HG02938 (cell line): ENCODE results near the gene GOLGA5.
A peak's percentile ranks its signal among the peaks of the same experiment; 100 is the strongest.
"Not testable (repeated sequence)": the region's sequence is repeated elsewhere in the genome, so short reads cannot be mapped to it uniquely, and the experiment has no call there.

Experiments
- ATAC-seq: cut with Tn5 transposase; IDR thresholded peaks from one replicate; pipeline ENCODE4 v1.9.1; 2021; ENCODE audit warnings: mild to moderate bottlenecking, moderate library complexity; ENCODE audit not compliant: unreplicated experiment

Gene GOLGA5

DNA sequence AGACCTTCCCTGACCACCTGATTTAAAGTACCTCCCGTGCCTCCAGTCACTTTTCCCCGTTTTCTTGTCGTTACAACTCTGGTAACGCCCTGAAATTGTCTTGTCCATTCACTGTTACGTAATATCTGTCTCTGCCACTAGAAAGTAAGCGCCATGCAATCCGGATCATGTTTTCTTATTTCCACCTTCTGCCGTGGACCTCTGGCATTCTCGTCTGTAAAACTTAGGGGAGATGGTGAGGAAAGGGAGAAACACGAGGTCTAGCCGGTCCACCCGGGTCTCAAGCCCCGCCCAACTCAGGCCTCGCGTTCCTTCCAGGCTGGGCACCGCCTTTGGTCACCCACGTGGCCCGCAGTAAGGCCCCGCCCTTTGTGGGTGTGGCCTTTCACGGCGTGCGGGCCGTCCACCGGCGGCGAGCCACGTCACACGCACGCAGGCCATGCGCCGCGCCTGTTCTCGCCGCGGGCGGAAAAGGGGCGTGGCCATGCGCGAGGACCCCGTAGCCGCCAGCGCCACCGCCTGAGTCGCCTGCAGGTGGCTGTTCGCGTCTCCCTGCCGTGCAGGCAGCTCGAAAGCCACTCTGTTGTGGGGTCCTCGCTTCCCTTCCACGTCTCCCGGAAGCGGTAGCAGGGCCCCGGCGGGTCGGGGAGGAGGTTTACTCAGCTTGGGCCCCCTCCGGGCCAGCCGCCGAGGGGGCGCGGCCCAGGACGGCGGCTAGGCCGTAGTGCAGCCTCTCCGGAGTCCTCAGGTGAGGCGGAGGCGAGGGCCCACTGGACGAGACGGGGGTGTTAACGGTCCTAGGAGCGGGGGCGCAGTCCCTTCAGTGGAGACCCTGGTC lies at the start of gene GOLGA5:
TSS of gene GOLGA5 (plus strand) at position 597 of the 838 bp plus-strand sequence. CDS start 3,133 bp downstream, outside the sequence.
- peak; percentile 83 for ATAC-seq

DNA sequence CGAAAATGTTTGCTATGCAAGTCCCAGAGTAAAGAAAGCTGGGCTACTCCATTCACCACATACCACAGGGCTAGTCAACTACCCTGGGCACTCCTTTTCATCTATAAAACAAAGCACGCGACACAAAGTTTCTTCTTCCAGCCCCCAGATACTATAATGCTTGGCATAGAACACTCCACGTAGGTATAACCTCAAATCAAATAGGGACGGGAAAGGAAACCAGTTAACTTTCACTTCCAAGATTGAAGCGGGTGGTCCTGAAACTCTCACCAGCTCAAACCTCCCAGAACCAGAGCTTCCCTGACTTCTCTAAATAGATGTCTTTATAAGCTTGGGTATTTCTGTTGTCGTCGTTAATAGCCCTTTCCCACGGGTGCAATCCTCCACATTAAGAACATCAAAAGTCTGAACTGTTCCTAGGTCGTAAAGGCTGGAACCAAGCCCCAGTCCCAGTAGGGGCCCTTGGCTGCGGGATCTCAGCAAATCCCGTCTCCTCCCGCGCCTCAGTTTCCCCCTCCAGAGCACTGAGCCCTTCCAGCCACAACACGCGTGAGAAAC lies 46.3 kb upstream of the GOLGA5 start:
- ATAC-seq, result no peak

DNA sequence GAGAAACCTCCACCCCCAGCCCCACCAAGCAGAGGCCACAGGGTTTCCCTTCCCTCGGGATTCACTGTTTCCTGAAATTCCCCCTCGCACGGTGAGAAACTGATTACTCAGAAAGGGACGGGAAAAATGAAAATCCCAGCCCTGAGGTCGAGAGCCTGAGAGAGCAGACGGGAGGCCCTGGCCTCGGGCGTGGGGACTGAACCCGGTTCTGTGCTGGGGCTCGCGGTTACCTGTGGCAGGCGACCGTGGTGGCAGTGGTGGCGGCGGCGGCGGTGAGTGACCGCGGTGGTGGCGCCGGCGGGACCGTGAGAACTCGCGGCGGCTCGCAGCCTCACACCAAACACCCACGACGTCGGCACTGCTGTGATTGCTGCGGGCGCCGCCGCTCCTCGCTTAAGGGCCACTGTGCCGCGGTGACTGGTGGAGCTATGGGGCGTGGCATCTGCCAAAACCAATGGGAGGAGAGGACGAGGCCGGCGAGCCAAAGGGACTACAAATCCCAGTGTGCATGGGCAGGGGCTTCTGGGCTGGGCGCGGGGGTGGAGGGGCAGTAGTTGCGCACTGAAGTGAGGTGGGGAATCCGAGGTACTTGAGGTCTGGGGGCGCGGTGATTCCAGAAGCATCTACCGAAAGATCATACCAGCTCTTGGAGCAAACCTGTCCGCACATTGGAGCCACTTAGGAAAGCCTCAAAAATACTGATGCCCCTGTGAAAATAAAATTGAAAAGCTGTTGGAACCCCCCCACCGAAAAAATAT lies 45.7 kb upstream of the GOLGA5 start, which contains the start of gene LGMN:
TSS of gene LGMN (minus strand) at position 369 of the 758 bp plus-strand sequence. CDS start 15,841 bp downstream, outside the sequence.
- ATAC-seq, result peak; percentile 66

DNA sequence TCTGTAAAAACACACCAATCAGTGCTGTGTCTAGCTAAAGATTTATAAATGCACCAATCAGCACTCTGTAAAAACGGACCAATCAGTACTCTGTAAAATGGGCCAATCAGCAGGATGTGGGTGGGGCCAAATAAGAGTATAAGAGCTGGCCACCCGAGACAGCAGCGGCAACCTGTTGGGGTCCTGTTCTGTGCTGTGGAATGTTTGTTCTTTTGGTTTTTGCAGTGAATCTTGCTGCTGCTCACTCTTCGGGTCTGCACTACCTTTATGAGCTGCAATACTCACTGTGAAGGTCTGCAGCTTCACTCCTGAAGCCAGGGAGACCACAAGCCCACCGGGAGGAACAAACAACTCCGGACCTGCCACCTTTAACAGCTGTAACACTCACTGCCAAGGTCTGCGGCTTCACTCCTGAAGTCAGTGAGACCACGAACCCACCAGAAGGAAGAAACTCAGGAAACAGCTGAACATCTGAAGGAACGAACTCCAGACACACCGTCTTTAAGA lies 43.8 kb upstream of the GOLGA5 start:
- ATAC-seq, result not testable (repeated sequence)

- no peak for ATAC-seq
These were observed 43.1 kb upstream of the GOLGA5 start for GRCh38 chr14:92750994-92751400.

GRCh38 chr14:92751819-92752218 lies 42.3 kb upstream of the GOLGA5 start:
- no peak for ATAC-seq

GRCh38 chr14:92753250-92753649 lies 40.9 kb upstream of the GOLGA5 start:
- no peak for ATAC-seq

DNA sequence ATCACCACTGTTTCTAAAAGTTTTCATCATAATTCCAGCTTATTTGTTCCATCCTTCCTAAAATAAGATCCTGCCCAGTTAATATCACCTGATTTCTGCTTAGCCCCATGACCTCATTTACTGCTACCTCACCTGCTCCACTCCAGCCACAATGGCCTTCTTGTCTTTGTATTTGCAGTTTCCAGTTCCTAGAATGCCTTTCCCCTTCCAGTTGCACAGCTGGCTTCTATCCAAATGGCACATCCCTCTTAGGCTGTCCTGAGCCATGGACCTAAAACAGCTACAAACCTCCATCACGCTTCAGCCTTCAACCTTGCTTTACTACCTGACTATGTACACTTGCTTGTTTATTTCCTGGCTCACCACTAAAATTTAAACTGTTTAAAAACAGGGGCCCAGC lies 39.1 kb upstream of the GOLGA5 start:
- no peak for ATAC-seq

GRCh38 chr14:92755495-92755894 lies 38.6 kb upstream of the GOLGA5 start:
- no peak for ATAC-seq

DNA sequence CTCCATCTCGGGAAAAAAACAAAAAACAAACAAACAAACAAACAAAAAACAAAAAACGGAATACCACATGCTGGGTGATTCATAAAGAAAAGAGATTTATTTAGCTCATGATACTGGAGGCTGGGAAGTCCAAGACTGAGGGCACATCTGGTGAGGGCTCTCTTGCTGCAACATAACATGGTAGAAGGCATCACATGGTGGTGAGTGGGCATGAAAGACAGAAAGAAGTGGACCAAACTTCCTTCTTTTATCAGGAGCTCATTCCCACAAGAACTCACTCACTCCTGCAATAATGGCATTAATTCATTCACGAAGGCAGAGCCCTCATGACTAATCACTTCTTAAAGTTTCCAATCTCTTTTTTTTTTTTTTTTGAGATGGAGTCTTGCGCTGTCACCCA lies 37.7 kb upstream of the GOLGA5 start:
- no peak for ATAC-seq

GRCh38 chr14:92759300-92759678 lies 34.8 kb upstream of the GOLGA5 start:
- ATAC-seq, result no peak

- no peak for ATAC-seq
These were observed 34.2 kb upstream of the GOLGA5 start for GRCh38 chr14:92759679-92760523.

- no peak for ATAC-seq
These were observed 33.6 kb upstream of the GOLGA5 start for GRCh38 chr14:92760524-92760805.

- not testable (repeated sequence) for ATAC-seq
These were observed 30.2 kb upstream of the GOLGA5 start for GRCh38 chr14:92763666-92764631.

GRCh38 chr14:92768236-92768635 lies 25.9 kb upstream of the GOLGA5 start:
- peak; percentile 76 for ATAC-seq

- ATAC-seq, result no peak
These were observed 25.3 kb upstream of the GOLGA5 start for GRCh38 chr14:92768795-92769194.

DNA sequence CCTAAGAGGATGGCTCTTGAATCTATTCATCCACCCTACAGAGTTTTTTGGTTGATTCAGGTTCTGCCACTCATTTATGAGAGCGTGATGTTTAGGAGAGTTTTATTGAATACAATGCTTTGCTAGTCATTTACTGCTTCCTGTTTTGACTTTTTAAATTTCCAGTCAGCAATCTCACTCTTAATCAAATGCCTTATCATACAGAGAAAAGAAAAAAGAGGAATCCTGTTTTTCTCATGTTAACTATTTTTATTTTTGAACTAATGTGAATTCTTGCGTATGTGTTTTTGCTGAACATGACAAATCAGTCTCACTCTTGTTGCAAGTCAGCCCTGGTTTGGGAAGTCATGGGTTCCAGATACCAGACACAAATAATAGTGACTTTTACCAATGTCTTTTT lies 23.6 kb upstream of the GOLGA5 start:
- ATAC-seq, result no peak

- ATAC-seq, result no peak
These were observed 19.5 kb upstream of the GOLGA5 start for GRCh38 chr14:92774572-92774971.

GRCh38 chr14:92775292-92775691 lies 18.8 kb upstream of the GOLGA5 start:
- ATAC-seq, result peak; percentile 97
